ENCODE results near the gene PRDM16.
A peak's percentile ranks its signal among the peaks of the same experiment; 100 is the strongest.

PRDM16 gene

DNA sequence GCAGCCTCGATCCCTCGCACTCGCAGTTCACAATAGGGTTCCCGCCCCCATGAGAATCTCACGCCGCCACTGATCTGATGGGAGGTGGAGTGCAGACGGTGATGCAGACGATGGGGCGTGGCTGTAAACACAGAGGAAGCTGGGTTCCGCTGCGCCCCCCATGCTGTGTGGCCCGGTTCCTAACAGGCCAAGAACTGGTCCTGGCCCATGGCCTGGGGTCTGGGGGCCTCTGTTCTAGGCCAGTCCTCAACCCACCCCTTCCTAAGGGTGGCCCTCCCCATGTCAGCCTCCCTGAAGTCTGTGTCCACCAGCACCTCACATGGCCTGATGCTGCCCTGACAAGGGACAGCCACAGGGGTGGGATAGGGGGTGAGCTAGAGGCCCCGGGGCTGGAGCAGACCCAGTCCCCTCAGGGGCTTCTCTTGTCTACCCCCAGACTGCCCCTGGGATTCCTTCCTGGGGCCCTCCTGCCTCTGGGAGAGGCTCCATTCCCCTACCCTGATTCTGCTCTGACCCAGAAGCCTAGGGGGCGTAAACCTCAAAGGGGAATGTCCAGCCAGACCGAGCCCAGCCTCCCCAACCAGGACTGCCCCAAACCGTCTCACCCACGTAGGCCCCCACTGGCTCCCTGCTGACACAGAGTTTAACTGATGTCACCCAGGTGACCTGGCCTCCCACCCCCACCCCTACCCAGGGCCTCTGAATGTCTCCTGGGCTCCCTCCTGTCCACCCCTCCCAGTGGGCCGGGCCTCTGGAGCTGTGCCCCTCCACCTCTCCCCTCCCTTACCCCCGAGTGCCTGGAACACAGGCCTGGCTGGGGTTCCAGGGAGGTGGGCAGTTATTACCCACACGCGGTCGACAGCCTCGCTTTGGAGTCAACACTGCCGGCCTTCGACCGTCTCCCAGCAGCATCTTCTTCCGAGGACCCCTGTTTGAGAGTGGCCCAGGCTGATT lies 370.6 kb downstream of the PRDM16 start:
- Mint-ChIP-seq H3K36me3 (ENCODE audit: insufficient read depth) (no peaks in the 10 kb centered on the region), H3K4me3 (no peak overlapping the region), H3K9me3 (no peaks in the 10 kb centered on the region), H3K4me1 (ENCODE audit: low read depth in 2 of 2) (no peaks in the 10 kb centered on the region), H3K27ac (no peak overlapping the region), H3K27me3 (peaks cover 32 to 47% of the 10 kb centered on the region in 2 donors)
- ATAC-seq (replicated peaks) (no peak), DNase-seq (no peak)

DNA sequence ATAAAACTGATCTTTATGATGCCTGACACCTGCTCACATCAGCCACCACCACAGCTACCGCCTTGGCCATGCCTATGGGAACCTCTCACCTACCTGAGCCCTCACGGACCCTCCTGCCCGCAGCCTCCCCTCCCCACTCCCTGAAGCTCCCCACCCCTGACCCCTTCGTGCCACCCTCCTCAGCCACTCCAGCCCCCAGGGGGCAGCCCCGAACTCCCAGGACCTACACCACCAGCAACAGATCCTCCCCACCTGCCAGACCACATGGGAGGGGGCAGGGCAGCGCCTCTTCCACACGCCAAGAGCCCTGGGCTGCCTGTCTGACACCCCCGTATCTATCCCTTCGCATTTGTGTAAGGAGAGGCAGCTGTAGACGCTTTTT lies 371.3 kb downstream of the PRDM16 start:
- no peak for DNase-seq
- Mint-ChIP-seq H3K27ac (no peak overlapping the region), H3K27me3 (peaks cover 32 to 47% of the 10 kb centered on the region in 2 donors), H3K4me1 (ENCODE audit: low read depth in 2 of 2) (no peaks in the 10 kb centered on the region), H3K4me3 (no peak overlapping the region), H3K9me3 (no peaks in the 10 kb centered on the region), H3K36me3 (ENCODE audit: insufficient read depth) (no peaks in the 10 kb centered on the region)
- ATAC-seq (replicated peaks) = no peak

DNA sequence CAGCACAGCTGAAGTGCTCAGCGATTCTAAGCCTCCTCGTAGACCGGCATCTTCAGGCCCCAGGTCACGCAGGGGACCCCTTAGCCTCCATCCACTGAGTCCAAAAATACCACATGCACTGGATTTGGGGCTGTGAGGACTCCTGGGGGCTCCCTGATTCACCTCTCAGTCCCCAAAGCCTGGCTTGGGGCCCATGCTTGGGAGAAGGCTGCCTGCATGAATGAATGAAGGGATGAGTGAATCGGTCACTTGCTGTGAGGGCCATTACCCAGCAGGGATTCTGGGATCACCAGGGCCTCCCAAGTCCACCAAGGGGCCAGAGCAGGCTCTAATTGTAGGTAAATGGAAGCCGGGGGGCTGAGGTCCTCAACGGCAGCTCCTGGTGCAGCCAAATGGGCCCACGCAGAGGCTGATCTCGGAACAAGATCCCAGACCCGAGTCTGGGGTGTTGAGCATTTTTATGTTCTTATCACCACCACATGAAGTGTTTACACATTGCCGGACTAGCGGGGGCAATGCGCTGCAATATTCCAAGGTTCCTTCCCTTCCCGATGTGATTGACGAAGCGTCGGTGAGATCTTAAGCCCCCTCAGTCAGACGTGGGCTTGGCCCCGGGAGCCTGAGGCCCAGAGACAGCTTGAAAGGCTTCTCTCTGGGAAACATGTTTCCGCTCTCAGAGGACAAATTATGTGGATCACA lies 371.9 kb downstream of the PRDM16 start:
- H3K9me3 Mint-ChIP-seq = no peaks in the 10 kb centered on the region
- peak overlapping the region in 1 of 2 donors; percentile 55 for H3K27ac Mint-ChIP-seq
- H3K27me3 Mint-ChIP-seq = peaks cover 32 to 47% of the 10 kb centered on the region in 2 donors
- ATAC-seq (replicated peaks) (no peak), DNase-seq (no peak)
- no peaks in the 10 kb centered on the region for H3K36me3 Mint-ChIP-seq (ENCODE audit: insufficient read depth)
- no peaks in the 10 kb centered on the region for H3K4me1 Mint-ChIP-seq (ENCODE audit: low read depth in 2 of 2)
- H3K4me3 Mint-ChIP-seq = no peak overlapping the region

DNA sequence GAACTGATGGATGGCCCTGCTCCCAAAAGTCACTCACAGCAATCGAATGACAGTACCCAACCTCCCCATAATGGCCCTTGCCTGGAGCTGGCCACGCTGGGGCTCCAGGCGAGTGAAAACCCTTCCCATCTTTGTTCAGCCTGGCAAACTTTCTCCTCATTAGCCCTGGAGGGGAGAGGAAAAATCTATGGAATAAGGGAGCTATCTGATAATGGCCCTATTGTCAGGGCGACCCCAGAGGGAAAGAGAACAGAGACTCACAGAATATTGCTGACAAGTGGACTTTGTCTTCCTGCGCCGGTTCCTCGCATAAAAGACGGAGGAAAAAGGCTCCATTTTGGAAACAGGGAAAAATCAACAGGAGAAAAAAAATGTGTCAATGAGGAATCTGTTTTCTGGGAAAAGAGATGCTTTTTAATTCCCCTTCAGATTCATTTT lies 372.4 kb downstream of the PRDM16 start:
- no peaks in the 10 kb centered on the region for H3K4me1 Mint-ChIP-seq (ENCODE audit: low read depth in 2 of 2)
- ATAC-seq (replicated peaks) (no peak), DNase-seq (no peak)
- H3K27me3 Mint-ChIP-seq = peaks cover 32 to 47% of the 10 kb centered on the region in 2 donors
- no peaks in the 10 kb centered on the region for H3K9me3 Mint-ChIP-seq
- no peak overlapping the region for H3K4me3 Mint-ChIP-seq
- H3K36me3 Mint-ChIP-seq (ENCODE audit: insufficient read depth) = no peaks in the 10 kb centered on the region
- no peak overlapping the region for H3K27ac Mint-ChIP-seq

DNA sequence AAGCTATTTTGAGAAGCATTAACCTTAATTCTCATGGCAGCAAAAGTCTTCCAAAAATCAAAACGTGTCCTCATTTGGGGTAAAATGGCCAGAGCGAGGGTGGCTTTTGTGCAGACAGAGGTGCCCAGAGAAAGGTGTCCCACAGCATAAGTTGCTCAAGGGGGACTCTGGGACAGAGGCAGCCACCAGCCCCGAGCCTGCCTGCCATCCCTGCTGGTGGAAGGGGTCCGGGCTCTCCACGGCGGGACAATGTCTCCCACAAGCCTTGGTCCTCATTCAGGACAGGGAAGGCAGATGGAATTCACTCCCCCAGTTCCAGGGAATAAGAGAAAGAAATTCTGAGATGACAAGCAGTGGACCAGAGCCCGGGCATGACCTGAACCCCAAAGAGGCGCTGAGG lies 372.9 kb downstream of the PRDM16 start:
- Mint-ChIP-seq H3K4me1 (ENCODE audit: low read depth in 2 of 2) (no peaks in the 10 kb centered on the region), H3K36me3 (ENCODE audit: insufficient read depth) (no peaks in the 10 kb centered on the region), H3K4me3 (no peak overlapping the region), H3K27ac (no peak overlapping the region), H3K27me3 (peaks cover 32 to 47% of the 10 kb centered on the region in 2 donors), H3K9me3 (no peaks in the 10 kb centered on the region)
- DNase-seq = no peak
- no peak for ATAC-seq (replicated peaks)

DNA sequence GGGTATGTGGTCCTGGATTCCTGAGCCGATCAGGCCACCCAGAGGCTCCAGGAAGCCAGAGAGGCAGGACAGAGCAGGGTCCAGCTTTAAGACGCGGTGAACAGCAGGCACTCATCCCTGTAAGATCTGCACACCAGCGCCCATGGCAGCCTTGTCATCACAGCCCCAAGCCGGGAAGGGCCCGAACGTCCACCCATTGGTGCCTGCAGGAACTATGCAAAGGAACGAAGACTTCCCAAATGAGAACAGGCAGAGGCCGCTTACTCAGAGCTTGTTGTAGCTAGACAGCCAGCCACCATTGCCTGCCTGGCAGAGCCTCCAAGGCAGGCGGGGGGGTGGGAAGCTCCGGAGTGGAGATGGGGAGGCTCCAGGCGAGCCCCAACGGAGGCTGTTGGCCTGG lies 373.3 kb downstream of the PRDM16 start:
- H3K36me3 Mint-ChIP-seq (ENCODE audit: insufficient read depth) = no peaks in the 10 kb centered on the region
- H3K9me3 Mint-ChIP-seq = no peaks in the 10 kb centered on the region
- H3K4me1 Mint-ChIP-seq (ENCODE audit: low read depth in 2 of 2) = no peaks in the 10 kb centered on the region
- no peak overlapping the region for H3K4me3 Mint-ChIP-seq
- no peak overlapping the region for H3K27ac Mint-ChIP-seq
- peaks cover 34 to 47% of the 10 kb centered on the region in 2 donors for H3K27me3 Mint-ChIP-seq
- DNase-seq (no peak), ATAC-seq (replicated peaks) (no peak)

DNA sequence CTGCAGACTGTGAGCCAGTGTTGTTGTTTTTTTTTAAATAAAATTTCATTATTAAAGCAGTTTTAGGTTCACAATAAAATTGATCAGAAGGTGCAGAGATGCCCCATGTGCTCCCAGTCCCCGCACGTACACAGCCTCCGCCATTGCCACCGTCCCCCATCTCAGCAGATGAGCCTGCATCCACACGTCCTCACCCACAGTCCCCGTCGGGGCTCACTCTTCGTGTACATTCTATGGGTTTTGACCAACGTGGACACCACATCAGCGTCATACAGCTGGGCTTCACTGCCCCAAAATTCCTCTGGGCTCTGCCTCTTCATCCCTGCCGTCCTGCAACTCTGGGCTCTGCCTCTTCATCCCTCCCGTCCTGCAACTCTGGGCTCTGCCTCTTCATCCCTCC lies 373.9 kb downstream of the PRDM16 start:
- no peak overlapping the region for H3K27ac Mint-ChIP-seq
- no peaks in the 10 kb centered on the region for H3K4me1 Mint-ChIP-seq (ENCODE audit: low read depth in 2 of 2)
- H3K4me3 Mint-ChIP-seq = no peak overlapping the region
- H3K9me3 Mint-ChIP-seq = no peaks in the 10 kb centered on the region
- H3K36me3 Mint-ChIP-seq (ENCODE audit: insufficient read depth) = no peaks in the 10 kb centered on the region
- DNase-seq = no peak
- no peak for ATAC-seq (replicated peaks)
- H3K27me3 Mint-ChIP-seq = peaks cover 39 to 47% of the 10 kb centered on the region in 2 donors

DNA sequence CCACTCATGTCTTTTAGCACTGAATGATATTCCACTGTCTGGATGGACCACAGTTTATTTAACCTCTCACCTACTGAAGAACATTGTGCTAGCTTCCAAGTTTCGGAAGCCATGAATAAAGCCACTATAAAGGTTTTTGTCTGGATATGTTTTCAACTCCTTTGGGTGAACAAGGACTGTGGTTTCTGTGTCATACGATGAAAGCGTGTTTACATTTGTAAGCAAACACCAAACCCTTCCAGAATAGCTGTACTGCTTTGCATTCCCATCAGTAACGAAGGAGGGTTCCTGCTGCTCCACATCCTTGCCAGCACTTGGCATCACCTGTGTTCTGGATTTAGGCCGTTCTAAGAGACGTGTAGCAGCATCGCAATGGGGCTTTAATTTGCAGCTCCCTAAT lies 374.8 kb downstream of the PRDM16 start:
- H3K4me3 Mint-ChIP-seq = no peak overlapping the region
- no peaks in the 10 kb centered on the region for H3K9me3 Mint-ChIP-seq
- no peak overlapping the region for H3K27ac Mint-ChIP-seq
- peaks cover 39 to 47% of the 10 kb centered on the region in 2 donors for H3K27me3 Mint-ChIP-seq
- no peaks in the 10 kb centered on the region for H3K4me1 Mint-ChIP-seq (ENCODE audit: low read depth in 2 of 2)
- no peak for DNase-seq
- ATAC-seq (replicated peaks) = no peak
- no peaks in the 10 kb centered on the region for H3K36me3 Mint-ChIP-seq (ENCODE audit: insufficient read depth)

DNA sequence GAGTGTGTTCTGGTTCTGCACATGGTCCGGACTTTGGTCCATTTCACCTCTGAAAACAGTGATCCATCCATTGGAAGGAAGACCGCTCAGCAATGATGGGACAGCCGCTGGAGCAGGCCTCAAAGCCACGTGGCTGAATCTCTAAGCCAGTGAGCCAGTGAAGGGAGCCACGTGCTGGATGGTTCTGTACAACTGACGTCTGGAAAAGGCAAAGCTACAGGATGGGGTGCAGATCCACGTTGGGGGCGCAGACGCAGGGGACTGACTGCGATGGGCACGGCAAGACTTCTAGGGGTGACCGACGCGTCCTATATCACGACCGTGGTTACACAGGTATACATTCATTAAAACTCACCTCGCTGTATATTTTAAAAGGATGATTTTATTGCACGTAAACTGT lies 375.3 kb downstream of the PRDM16 start:
- Mint-ChIP-seq H3K9me3 (no peaks in the 10 kb centered on the region), H3K4me3 (no peak overlapping the region), H3K4me1 (ENCODE audit: low read depth in 2 of 2) (no peaks in the 10 kb centered on the region), H3K27me3 (peaks cover 39 to 48% of the 10 kb centered on the region in 2 donors), H3K27ac (no peak overlapping the region), H3K36me3 (ENCODE audit: insufficient read depth) (no peaks in the 10 kb centered on the region)
- DNase-seq (no peak), ATAC-seq (replicated peaks) (no peak)

DNA sequence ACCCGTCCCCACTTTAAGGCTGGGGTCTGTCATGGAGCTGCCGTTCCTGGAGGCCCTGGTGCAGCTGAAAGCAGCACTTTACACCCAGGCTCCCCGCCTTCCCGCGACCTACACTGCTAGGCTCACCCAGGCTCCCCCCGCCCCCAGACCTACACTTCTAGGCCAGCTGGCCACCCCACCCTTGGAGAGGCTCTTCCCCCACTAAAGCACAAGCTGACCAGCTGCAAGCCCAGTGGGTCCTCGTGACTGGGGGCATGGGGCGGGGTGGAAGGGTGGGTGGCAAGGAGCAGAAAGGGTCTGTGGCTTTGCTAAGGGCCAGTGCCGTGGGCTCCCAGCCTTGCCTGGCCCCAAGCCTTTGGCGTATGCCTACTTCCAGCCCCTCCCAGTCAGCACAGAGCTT lies 375.7 kb downstream of the PRDM16 start:
- H3K27ac Mint-ChIP-seq = no peak overlapping the region

DNA sequence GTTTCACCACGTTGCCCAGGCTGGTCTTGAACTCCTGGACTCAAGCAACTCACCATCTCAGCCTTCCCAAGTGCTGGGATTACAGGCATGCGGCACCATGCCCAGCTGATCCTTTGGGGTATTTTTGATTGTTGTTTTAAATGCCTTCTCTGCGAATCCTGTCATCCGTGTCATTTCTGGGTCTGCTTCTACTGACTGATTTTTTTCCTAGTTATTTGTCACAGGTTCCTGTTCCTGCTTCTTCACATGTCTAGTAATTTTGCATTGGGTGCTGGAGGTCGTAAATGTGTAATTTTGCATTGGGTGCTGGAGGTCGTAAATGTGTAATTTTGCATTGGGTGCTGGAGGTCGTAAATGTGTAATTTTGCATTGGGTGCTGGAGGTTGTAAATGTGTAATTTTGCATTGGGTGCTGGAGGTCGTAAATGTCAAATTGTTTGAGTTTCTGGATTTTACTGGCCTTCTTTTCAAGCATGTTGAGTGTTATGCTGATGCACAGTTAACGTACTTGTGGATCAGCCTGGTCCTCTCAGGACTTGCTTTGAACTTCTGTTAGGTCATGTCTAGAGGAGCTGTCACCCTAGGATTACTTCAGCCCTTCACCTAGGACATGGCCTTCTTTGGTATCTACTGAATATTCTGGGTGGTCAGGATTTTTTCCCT lies 381.3 kb downstream of the PRDM16 start:
- no peak overlapping the region for H3K4me3 Mint-ChIP-seq
- no peak overlapping the region for H3K27ac Mint-ChIP-seq
- H3K27me3 Mint-ChIP-seq = peaks cover 35 to 40% of the 10 kb centered on the region in 2 donors
- ATAC-seq (replicated peaks) (no peak), DNase-seq (no peak)
- peaks cover 3 to 5% of the 10 kb centered on the region in 2 donors for H3K4me1 Mint-ChIP-seq (ENCODE audit: low read depth in 2 of 2)
- H3K9me3 Mint-ChIP-seq = no peaks in the 10 kb centered on the region
- no peaks in the 10 kb centered on the region for H3K36me3 Mint-ChIP-seq (ENCODE audit: insufficient read depth)

More for the DNA sequence above, 375.7 kb downstream of the PRDM16 start:
- no peaks in the 10 kb centered on the region for H3K9me3 Mint-ChIP-seq
- ATAC-seq (replicated peaks) (no peak), DNase-seq (no peak)
- no peak overlapping the region for H3K4me3 Mint-ChIP-seq
- no peaks in the 10 kb centered on the region for H3K4me1 Mint-ChIP-seq (ENCODE audit: low read depth in 2 of 2)
- peaks cover 43 to 53% of the 10 kb centered on the region in 2 donors for H3K27me3 Mint-ChIP-seq
- no peaks in the 10 kb centered on the region for H3K36me3 Mint-ChIP-seq (ENCODE audit: insufficient read depth)

DNA sequence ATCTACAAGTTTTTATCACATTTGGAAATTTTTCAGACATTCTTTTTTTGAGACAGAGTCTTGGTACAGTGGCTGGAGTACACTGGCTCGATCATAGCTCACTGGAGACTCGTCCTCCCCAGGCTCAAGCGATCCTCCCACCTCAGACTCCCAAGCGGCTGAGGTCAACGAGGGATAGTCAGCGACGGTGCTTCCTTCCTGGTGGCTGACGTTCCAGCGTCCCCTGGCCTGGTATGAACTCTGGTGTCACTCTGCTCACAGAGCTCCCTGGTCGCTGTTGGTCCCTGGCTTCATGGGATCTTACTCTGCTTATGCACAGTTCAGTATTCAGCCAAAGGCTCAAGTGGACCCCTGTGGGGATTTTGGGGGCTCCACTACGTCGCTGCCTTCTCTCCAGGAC lies 382.0 kb downstream of the PRDM16 start:
- no peak overlapping the region for H3K27ac Mint-ChIP-seq
- no peaks in the 10 kb centered on the region for H3K9me3 Mint-ChIP-seq
- no peak for DNase-seq
- H3K4me1 Mint-ChIP-seq (ENCODE audit: low read depth in 2 of 2) = peaks cover 3 to 5% of the 10 kb centered on the region in 2 donors
- H3K4me3 Mint-ChIP-seq = no peak overlapping the region
- no peaks in the 10 kb centered on the region for H3K36me3 Mint-ChIP-seq (ENCODE audit: insufficient read depth)
- ATAC-seq (replicated peaks) = no peak
- peaks cover 35 to 40% of the 10 kb centered on the region in 2 donors for H3K27me3 Mint-ChIP-seq

DNA sequence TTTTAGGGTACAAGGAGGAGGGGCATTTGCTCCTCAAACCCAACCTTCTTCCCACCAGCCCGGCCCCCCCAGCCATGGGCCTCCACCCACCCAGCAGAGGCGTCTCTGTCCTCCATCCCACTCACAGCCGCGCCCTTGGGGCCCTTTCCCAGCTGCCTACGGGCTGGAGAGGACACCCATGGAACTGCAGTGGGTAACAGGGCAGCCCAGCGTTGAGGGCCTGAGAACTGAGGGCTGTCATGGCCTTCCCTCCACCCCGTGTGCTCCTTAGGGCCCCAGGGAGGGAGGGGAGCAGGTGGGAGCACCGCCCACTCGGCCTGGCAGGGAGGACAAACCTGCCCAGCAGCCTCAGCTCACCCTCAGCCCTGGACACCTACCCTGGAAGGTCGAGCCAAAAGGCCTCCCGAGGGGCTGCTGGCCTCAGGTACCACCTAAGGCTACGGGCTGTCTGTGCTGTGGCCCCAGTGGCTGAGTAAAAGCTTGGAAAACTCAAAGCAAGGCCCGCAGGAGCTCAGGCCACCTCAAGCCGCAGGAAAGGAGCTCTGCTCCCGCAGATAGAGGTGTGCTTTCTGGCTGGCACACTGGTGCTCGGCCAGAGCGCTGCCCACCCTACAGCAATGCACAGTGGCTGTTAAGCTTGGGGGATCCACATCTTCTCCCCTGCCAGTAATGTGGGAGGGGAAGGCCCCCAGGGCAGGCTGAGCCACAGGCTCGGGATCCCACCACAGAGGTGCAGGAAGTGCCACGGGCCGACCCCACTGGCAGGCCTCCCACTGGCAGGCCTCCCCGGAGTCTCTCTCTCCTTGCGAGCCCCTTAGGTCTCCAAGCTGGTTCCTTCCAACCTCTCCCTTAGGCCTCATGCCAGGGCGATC lies 383.2 kb downstream of the PRDM16 start:
- DNase-seq = no peak
- Mint-ChIP-seq H3K27me3 (peaks cover 35 to 39% of the 10 kb centered on the region in 2 donors), H3K4me3 (no peak overlapping the region), H3K27ac (no peak overlapping the region), H3K36me3 (ENCODE audit: insufficient read depth) (no peaks in the 10 kb centered on the region), H3K9me3 (no peaks in the 10 kb centered on the region), H3K4me1 (ENCODE audit: low read depth in 2 of 2) (peaks cover 3 to 6% of the 10 kb centered on the region in 2 donors)
- ATAC-seq (replicated peaks) = no peak
